ENCODE measurements around the gene RANBP1.

DNA sequence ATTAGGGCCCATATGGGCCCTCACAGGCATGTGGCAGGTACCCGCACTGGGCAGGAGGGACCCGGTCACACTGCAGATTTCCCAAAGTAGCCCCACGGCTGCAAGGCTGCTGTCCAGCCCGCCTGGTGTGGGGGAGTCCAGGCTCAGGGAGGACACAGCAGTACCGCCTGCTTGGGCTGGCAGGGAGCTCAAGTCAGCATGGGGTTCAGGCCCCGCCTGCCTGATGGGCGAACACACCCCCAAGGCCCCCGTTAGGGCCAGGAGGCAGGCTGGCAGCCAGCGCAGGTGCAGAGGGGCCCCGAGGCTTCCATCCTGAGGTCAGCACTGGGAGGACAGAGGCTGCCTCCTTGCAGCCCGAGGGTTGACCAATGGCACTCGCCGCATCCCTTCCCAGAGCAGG lies 21.2 kb downstream of the RANBP1 start:
- TF ChIP-seq, protein P1, sequence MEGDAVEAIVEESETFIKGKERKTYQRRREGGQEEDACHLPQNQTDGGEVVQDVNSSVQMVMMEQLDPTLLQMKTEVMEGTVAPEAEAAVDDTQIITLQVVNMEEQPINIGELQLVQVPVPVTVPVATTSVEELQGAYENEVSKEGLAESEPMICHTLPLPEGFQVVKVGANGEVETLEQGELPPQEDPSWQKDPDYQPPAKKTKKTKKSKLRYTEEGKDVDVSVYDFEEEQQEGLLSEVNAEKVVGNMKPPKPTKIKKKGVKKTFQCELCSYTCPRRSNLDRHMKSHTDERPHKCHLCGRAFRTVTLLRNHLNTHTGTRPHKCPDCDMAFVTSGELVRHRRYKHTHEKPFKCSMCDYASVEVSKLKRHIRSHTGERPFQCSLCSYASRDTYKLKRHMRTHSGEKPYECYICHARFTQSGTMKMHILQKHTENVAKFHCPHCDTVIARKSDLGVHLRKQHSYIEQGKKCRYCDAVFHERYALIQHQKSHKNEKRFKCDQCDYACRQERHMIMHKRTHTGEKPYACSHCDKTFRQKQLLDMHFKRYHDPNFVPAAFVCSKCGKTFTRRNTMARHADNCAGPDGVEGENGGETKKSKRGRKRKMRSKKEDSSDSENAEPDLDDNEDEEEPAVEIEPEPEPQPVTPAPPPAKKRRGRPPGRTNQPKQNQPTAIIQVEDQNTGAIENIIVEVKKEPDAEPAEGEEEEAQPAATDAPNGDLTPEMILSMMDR (optimal IDR thresholded peaks at IDR 0.05 in 1 of 3, IDR thresholded peaks at IDR 0.05 in 1 of 3, conservative IDR thresholded peaks at IDR 0.05 in 1 of 3; ENCODE audit: extremely low read depth in 1 of 3, insufficient read depth in 2 of 3, low read length in 3 of 3), result no peak
- no peak for TF ChIP-seq EZH2 (IDR thresholded peaks at IDR 0.05; ENCODE audit: low read length)

All from keratinocyte (primary cell).